HepG2 (cell line): ENCODE measurements around the gene EXOSC7. TPM values are rescaled to one million over a fixed set of nuclear protein-coding genes. Genes with fewer than 3 reads are reported as not detected.

Experiments used
- ATAC-seq: fragments of 200-7000 bp; cut with Tn5 transposase; 3 replicates; pipeline ENCODE4 v1.9.1; 2020; ENCODE audit warnings: mild to moderate bottlenecking, moderate library complexity
- BruUV-seq: library from RNA; stranded (reverse); fragments of 400-500 nt; replicated peaks from 2 replicates; lab custom pipeline; 2021; lab: Mats Ljungman, UMichigan
- CTCF ChIA-PET: fragments of 300-600 bp; formaldehyde crosslinking; extraction: SDS; loops from one replicate; lab custom pipeline; 2021; ENCODE audit warnings: low total read pairs, inconsistent platforms, low intra/inter-chr PET ratio; lab: Yijun Ruan, JAX
- POLR2A ChIA-PET: fragments of 350-600 bp; sonication (Branson Sonifier 250); formaldehyde crosslinking; loops from one replicate; lab custom pipeline; 2020; ENCODE audit warnings: antibody characterized with exemption, inconsistent platforms; lab: Yijun Ruan, JAX
- DNase-seq: peaks from one replicate; pipeline ENCODE4 v3.0.0-alpha.2; 2015; ENCODE audit warnings: low spot score
- FAIRE-seq: peaks from 3 replicates; lab custom pipeline; 2011; peaks lifted over from hg19 to GRCh38; lab: Jason Lieb, UNC
- H2AFZ ChIP-seq: one replicate; pipeline ENCODE4 v1.6.1; 2011; ENCODE audit warnings: low read length, inconsistent platforms
- H3K27ac ChIP-seq: fragments of 300-600 bp; 3 replicates; pipeline ENCODE4 v1.8.0; 2011; ENCODE audit warnings: mixed run types, mild to moderate bottlenecking, mixed read lengths, low read length, inconsistent platforms; ENCODE audit not compliant: insufficient read depth; ENCODE audit errors: extremely low read length
- H3K27me3 ChIP-seq, 2 experiments: fragments of 200-600 bp in 1 of 2; 2 replicates in 1 of 2; 3 replicates in 1 of 2; pipeline versions ENCODE4 v1.6.0 to v1.8.0; 2011; ENCODE audit warnings: low read length in 2 of 2, mild to moderate bottlenecking in 2 of 2, moderate library complexity in 2 of 2, inconsistent platforms in 1 of 2; ENCODE audit not compliant: insufficient read depth in 2 of 2, control insufficient read depth in 1 of 2
- H3K36me3 ChIP-seq, 2 experiments: fragments of 200-600 bp in 1 of 2; replicated peaks in 1 of 2; 2 replicates in 1 of 2; 3 replicates in 1 of 2; pipeline versions ENCODE4 v1.5.1 to v1.8.0; 2011; ENCODE audit warnings: low read length in 2 of 2, inconsistent platforms in 1 of 2; ENCODE audit not compliant: insufficient read depth in 2 of 2, control insufficient read depth in 1 of 2
- H3K4me1 ChIP-seq: 2 replicates; pipeline ENCODE4 v1.5.1; 2012; ENCODE audit warnings: low read length, inconsistent platforms; ENCODE audit not compliant: insufficient read depth
- H3K4me2 ChIP-seq: 2 replicates; pipeline ENCODE4 v1.6.0; 2011; ENCODE audit warnings: low read depth, low read length, inconsistent platforms
- H3K4me3 ChIP-seq, 3 experiments: fragments of 200-600 bp in 1 of 3; sonication (generic), shearing (Covaris generic) in 1 of 3; replicated peaks in 1 of 3; 2 replicates each; pipeline ENCODE4 v1.5.1; 2011 to 2016; ENCODE audit warnings: low read length in 3 of 3, inconsistent platforms in 2 of 3, low read depth in 2 of 3, mild to moderate bottlenecking in 2 of 3, control low read depth in 1 of 3, mixed read lengths in 1 of 3; ENCODE audit not compliant: insufficient read depth in 1 of 3
- H3K79me2 ChIP-seq: one replicate; pipeline ENCODE4 v1.6.1; 2011; ENCODE audit warnings: low read length, inconsistent platforms; ENCODE audit not compliant: insufficient read depth
- H3K9ac ChIP-seq: 2 replicates; pipeline ENCODE4 v1.6.0; 2011; ENCODE audit warnings: mild to moderate bottlenecking, low read depth, low read length, inconsistent platforms; ENCODE audit not compliant: insufficient read depth
- H3K9me3 ChIP-seq: 2 replicates; pipeline ENCODE4 v1.5.1; 2012; ENCODE audit warnings: mild to moderate bottlenecking, low read length
- H4K20me1 ChIP-seq: 2 replicates; pipeline ENCODE4 v1.6.0; 2011; ENCODE audit warnings: inconsistent platforms, mild to moderate bottlenecking, low read length, moderate library complexity; ENCODE audit not compliant: insufficient read depth
- ASH2L ChIP-seq: fragments of 300-600, 200-600 bp; sonication (generic); IDR thresholded peaks from 2 replicates; pipeline ENCODE4 v1.7.0; 2017; ENCODE audit warnings: low read depth, mild to moderate bottlenecking, moderate library complexity, mixed read lengths, low read length; ENCODE audit not compliant: insufficient read length
- BORCS8-MEF2B ChIP-seq: sonication (generic); formaldehyde crosslinking; IDR thresholded peaks from 2 replicates; pipeline ENCODE4 v1.8.0; 2022; ENCODE audit warnings: mild to moderate bottlenecking, missing genetic modification reagents
- ETV6 ChIP-seq: sonication (generic); formaldehyde crosslinking; conservative IDR thresholded peaks from 2 replicates; pipeline ENCODE4 v1.4.0; 2020; ENCODE audit warnings: missing genetic modification reagents
- PTBP1 ChIP-seq: fragments of 200-400 bp; formaldehyde crosslinking; IDR thresholded peaks from 2 replicates; pipeline ENCODE4 v1.6.1; 2018; ENCODE audit warnings: low read length, low read depth; ENCODE audit not compliant: poor library complexity, severe bottlenecking
- REXO4 ChIP-seq: sonication (generic); formaldehyde crosslinking; IDR thresholded peaks from 2 replicates; pipeline ENCODE4 v1.8.0; 2022; ENCODE audit warnings: missing genetic modification reagents, mild to moderate bottlenecking, borderline replicate concordance
- SMAD1 ChIP-seq: sonication (generic); formaldehyde crosslinking; IDR thresholded peaks from 2 replicates; pipeline ENCODE4 v1.4.0; 2020; ENCODE audit warnings: missing genetic modification reagents, low read depth, mild to moderate bottlenecking, borderline replicate concordance
- SRF ChIP-seq: IDR thresholded peaks from 2 replicates; pipeline ENCODE4 v1.6.1; 2011; ENCODE audit warnings: mild to moderate bottlenecking, low read depth, low read length, moderate library complexity
- TMF1 ChIP-seq: sonication (generic); formaldehyde crosslinking; IDR thresholded peaks from 2 replicates; pipeline ENCODE4 v1.8.1; 2022; ENCODE audit warnings: low read depth, missing genetic modification reagents
- XRCC5 ChIP-seq: fragments of 200-400 bp; formaldehyde crosslinking; optimal IDR thresholded peaks from 2 replicates; pipeline ENCODE3; 2017; ENCODE audit warnings: mild to moderate bottlenecking, low read length
- ZNF230 ChIP-seq: sonication (generic); formaldehyde crosslinking; IDR thresholded peaks from 2 replicates; pipeline ENCODE4 v1.4.0; 2020; ENCODE audit warnings: mild to moderate bottlenecking, missing genetic modification reagents
- ZNF337 ChIP-seq: sonication (generic); formaldehyde crosslinking; IDR thresholded peaks from 2 replicates; pipeline ENCODE4 v1.5.1; 2020; ENCODE audit warnings: missing genetic modification reagents, low read depth, mild to moderate bottlenecking, borderline replicate concordance
- ZNF562 ChIP-seq: sonication (generic); formaldehyde crosslinking; IDR thresholded peaks from 2 replicates; pipeline ENCODE4 v1.8.0; 2022; ENCODE audit warnings: missing genetic modification reagents, borderline replicate concordance
- ZNF569 ChIP-seq: sonication (generic); formaldehyde crosslinking; IDR thresholded peaks from 2 replicates; pipeline ENCODE4 v1.5.0; 2020; ENCODE audit warnings: mild to moderate bottlenecking, missing genetic modification reagents, moderate library complexity, borderline replicate concordance
- ZNF761 ChIP-seq: sonication (generic); formaldehyde crosslinking; conservative IDR thresholded peaks from 2 replicates; pipeline ENCODE4 v1.4.0; 2020; ENCODE audit warnings: mild to moderate bottlenecking, missing genetic modification reagents
- ZSCAN21 ChIP-seq: sonication (generic); formaldehyde crosslinking; IDR thresholded peaks from 2 replicates; pipeline ENCODE4 v1.8.0; 2022; ENCODE audit warnings: mild to moderate bottlenecking, missing genetic modification reagents, moderate library complexity, borderline replicate concordance
- WGBS: methylation state at CpG from one replicate; pipeline ENCODE4 v1.1.6; 2017; ENCODE audit warnings: low lambda C conversion rate; 5-methylcytosine and 5-hydroxymethylcytosine counted together
- in situ Hi-C: cut with HindIII; loops from 2 replicates; pipeline ENCODE4 v1.10.0; 2017; ENCODE audit warnings: low pct_unique_long_range_greater_than_20kb; ENCODE audit not compliant: extremely low pct_ligation_motif_present
- intact Hi-C: fragments of 100-400 bp; cut with micrococcal nuclease; formaldehyde crosslinking; loops from one replicate; pipeline ENCODE4 v1.10.0; 2022; ENCODE audit not compliant: unreplicated experiment
- polyA plus RNA-seq, 8 experiments: library from polyadenylated mRNA; depleted of rRNA in 3 of 8; stranded (reverse) in 7 of 8; unstranded in 1 of 8; fragments of >200 nt; fragmentation: Illumina TruSeq in 4 of 8; extraction: Trizol in 4 of 8; gene quantifications; 2 replicates each; pipeline versions ENCODE4 v1.2.1 to v1.2.3, GENCODE V29; 2011 to 2016; ENCODE audit warnings: low read depth in 4 of 8, missing spikeins in 1 of 8, mixed read lengths in 1 of 8; ENCODE audit not compliant: insufficient read depth in 1 of 8
- total RNA-seq, 5 experiments: library from RNA; depleted of rRNA; stranded (reverse); fragments of >200 nt; fragmentation: Illumina TruSeq; extraction: Trizol; gene quantifications; 2 replicates each; pipeline ENCODE4 v1.2.3, GENCODE V29; 2016; ENCODE audit warnings: low read depth in 1 of 5
- TF ChIP-seq, protein P1 (sequence below): sonication (generic); formaldehyde crosslinking; IDR thresholded peaks from 2 replicates; pipeline ENCODE4 v1.4.0; 2020; ENCODE audit warnings: missing genetic modification reagents
- TF ChIP-seq, protein P2 (sequence below), 2 experiments: sonication (generic) in 1 of 2; formaldehyde crosslinking in 1 of 2; IDR thresholded peaks; 2 replicates each; pipeline versions ENCODE4 v1.4.0 to v1.6.1; 2018 to 2020; ENCODE audit warnings: missing genetic modification reagents in 2 of 2, borderline replicate concordance in 1 of 2, low read depth in 1 of 2, mild to moderate bottlenecking in 1 of 2, missing biosample characterization in 1 of 2
- TF ChIP-seq, protein P3 (sequence below): sonication (generic); formaldehyde crosslinking; IDR thresholded peaks from 2 replicates; pipeline ENCODE4 v1.5.1; 2020; ENCODE audit warnings: mild to moderate bottlenecking, missing genetic modification reagents

EXOSC7 gene
- total and polyA plus RNA-seq, 2 of the 13 experiments (the other 11 are each of a cell fraction or from before 2014, with no cell fraction given): 68.3 to 74.7 TPM

DNA sequence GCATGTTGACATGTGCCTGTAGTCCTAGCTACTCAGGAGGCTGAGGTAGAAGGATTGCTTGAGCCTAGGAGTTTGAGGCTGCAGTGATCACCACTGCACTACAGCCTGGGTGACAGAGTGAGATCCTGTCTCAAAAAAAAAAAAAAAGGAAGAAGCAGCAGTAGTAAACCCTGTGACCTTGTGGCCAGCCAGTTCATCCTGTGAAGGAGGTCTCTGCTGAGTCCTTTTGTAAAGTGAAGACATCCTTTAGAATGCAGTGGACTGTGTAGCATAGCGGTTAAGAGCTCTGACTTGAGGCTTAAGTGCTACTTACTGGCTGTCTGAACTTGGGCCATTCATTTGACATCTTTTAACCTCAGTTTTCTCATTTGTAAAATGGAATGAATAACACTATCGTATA lies 8.3 kb downstream of the EXOSC7 start:
- no TSS peak for BruUV-seq
- Histone ChIP-seq H3K36me3 (peaks cover 4 to 10% of the 10 kb centered on the region in 2 experiments; a peak in 4 of 5 replicates), H3K79me2 (peaks cover 79% of the 10 kb centered on the region), H4K20me1 (peaks cover 20% of the 10 kb centered on the region), H3K9me3 (no peaks in the 10 kb centered on the region), H3K4me3 (no peak overlapping the region), H3K4me1 (peaks cover 47% of the 10 kb centered on the region), H3K27me3 (no peaks in the 10 kb centered on the region), H3K4me2 (no peak overlapping the region), H3K9ac (no peak overlapping the region), H2AFZ (no peak overlapping the region), H3K27ac (no peak overlapping the region)
- CTCF ChIA-PET: no interaction called here
- DNase-seq (no peak), FAIRE-seq (no peak), ATAC-seq (no peak)
- intact Hi-C loops: no loop called here
- POLR2A ChIA-PET: interaction anchor here (1.9 kb wide), 1 partner anchor 8 kb away, joined by 5 read pairs; the partner anchor contains the start of genes EXOSC7 and ZDHHC3
- WGBS: 95% methylated on average over 2 of the region's 2 CpGs
- in situ Hi-C loops: no loop called here
- no peak for TF ChIP-seq ZNF761 (CRISPR knock-in tag)
- TF ChIP-seq, protein P1, sequence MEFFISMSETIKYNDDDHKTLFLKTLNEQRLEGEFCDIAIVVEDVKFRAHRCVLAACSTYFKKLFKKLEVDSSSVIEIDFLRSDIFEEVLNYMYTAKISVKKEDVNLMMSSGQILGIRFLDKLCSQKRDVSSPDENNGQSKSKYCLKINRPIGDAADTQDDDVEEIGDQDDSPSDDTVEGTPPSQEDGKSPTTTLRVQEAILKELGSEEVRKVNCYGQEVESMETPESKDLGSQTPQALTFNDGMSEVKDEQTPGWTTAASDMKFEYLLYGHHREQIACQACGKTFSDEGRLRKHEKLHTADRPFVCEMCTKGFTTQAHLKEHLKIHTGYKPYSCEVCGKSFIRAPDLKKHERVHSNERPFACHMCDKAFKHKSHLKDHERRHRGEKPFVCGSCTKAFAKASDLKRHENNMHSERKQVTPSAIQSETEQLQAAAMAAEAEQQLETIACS (CRISPR knock-in tag): no peak
- TF ChIP-seq ZSCAN21 (CRISPR knock-in tag): no peak
- no peak for TF ChIP-seq ZNF562
- TF ChIP-seq XRCC5: no peak
- TF ChIP-seq REXO4 (CRISPR knock-in tag): no peak
- TF ChIP-seq BORCS8-MEF2B (CRISPR knock-in tag): no peak
- TF ChIP-seq, protein P2, sequence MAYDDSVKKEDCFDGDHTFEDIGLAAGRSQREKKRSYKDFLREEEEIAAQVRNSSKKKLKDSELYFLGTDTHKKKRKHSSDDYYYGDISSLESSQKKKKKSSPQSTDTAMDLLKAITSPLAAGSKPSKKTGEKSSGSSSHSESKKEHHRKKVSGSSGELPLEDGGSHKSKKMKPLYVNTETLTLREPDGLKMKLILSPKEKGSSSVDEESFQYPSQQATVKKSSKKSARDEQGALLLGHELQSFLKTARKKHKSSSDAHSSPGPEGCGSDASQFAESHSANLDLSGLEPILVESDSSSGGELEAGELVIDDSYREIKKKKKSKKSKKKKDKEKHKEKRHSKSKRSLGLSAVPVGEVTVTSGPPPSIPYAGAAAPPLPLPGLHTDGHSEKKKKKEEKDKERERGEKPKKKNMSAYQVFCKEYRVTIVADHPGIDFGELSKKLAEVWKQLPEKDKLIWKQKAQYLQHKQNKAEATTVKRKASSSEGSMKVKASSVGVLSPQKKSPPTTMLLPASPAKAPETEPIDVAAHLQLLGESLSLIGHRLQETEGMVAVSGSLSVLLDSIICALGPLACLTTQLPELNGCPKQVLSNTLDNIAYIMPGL (CRISPR knock-in tag; IDR thresholded peaks at IDR 0.05; ENCODE audit: borderline replicate concordance in 1 of 2, low read depth in 1 of 2): no peak
- TF ChIP-seq ASH2L: no peak
- no peak for TF ChIP-seq SMAD1 (CRISPR knock-in tag)
- TF ChIP-seq ZNF569 (CRISPR knock-in tag): no peak
- no peak for TF ChIP-seq PTBP1
- TF ChIP-seq ZNF337 (CRISPR knock-in tag): no peak
- no peak for TF ChIP-seq SRF
- TF ChIP-seq TMF1: no peak
- TF ChIP-seq ZNF230 (CRISPR knock-in tag): no peak
- TF ChIP-seq ETV6 (CRISPR knock-in tag): no peak
- TF ChIP-seq, protein P3, sequence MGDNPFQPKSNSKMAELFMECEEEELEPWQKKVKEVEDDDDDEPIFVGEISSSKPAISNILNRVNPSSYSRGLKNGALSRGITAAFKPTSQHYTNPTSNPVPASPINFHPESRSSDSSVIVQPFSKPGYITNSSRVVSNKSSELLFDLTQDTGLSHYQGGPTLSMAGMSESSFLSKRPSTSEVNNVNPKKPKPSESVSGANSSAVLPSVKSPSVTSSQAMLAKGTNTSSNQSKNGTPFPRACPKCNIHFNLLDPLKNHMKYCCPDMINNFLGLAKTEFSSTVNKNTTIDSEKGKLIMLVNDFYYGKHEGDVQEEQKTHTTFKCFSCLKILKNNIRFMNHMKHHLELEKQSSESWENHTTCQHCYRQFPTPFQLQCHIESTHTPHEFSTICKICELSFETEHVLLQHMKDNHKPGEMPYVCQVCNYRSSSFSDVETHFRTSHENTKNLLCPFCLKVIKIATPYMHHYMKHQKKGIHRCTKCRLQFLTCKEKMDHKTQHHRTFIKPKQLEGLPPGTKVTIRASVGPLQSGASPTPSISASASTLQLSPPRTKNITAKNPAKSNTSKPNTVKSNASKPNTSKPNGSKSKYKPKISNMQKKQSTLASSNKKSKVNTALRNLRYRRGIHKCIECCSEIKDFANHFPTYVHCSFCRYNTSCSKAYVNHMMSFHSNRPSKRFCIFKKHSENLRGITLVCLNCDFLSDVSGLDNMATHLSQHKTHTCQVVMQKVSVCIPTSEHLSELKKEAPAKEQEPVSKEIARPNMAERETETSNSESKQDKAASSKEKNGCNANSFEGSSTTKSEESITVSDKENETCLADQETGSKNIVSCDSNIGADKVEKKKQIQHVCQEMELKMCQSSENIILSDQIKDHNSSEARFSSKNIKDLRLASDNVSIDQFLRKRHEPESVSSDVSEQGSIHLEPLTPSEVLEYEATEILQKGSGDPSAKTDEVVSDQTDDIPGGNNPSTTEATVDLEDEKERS: no peak
